IPS-18a (cell line): Measurements from ENCODE around the gene EZH2.
A peak's percentile ranks its signal among the peaks of the same experiment; 100 is the strongest.

Experiments
- H3K27ac ChIP-seq: one replicate; pipeline ENCODE4 v1.5.1; 2013; ENCODE audit warnings: low read length
- H3K27me3 ChIP-seq: one replicate; pipeline ENCODE4 v1.6.1; 2013; ENCODE audit warnings: mild to moderate bottlenecking, low read length; ENCODE audit not compliant: control insufficient read depth, insufficient read depth
- H3K36me3 ChIP-seq: one replicate; pipeline ENCODE4 v1.6.1; 2013; ENCODE audit warnings: low read depth, low read length; ENCODE audit not compliant: control insufficient read depth
- H3K4me1 ChIP-seq: one replicate; pipeline ENCODE4 v1.6.1; 2013; ENCODE audit warnings: low read depth, low read length; ENCODE audit not compliant: control insufficient read depth
- H3K4me3 ChIP-seq: one replicate; pipeline ENCODE4 v1.5.1; 2013; ENCODE audit warnings: low read length
- H3K9ac ChIP-seq: one replicate; pipeline ENCODE4 v1.6.1; 2013; ENCODE audit warnings: mild to moderate bottlenecking, low read length, moderate library complexity
- H3K9me3 ChIP-seq: one replicate; pipeline ENCODE4 v1.6.1; 2013; ENCODE audit warnings: low read depth, low read length; ENCODE audit not compliant: control insufficient read depth

EZH2 gene

DNA sequence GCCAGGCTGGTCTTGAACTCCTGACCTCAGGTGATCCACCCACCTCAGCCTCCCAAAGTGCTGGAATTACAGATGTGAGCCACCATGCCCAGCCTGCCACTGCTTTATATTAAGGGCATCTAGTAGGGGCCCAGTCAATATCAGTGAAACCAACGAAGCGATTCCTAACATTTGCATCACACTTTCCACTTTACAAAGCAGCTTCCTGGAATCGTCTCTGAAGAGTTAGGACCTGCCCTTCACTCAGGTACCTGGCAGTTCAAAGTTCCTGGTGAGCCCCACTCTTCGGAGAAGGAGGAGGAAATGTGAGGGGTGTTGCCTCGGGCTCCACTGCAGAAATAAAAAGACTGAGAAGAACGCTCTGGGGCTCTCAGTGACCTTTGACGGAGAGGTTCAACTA lies 31.1 kb upstream of the EZH2 start:
- peaks cover 3% of the 10 kb centered on the region for H3K4me1 ChIP-seq
- H3K9ac ChIP-seq, result no peak overlapping the region

DNA sequence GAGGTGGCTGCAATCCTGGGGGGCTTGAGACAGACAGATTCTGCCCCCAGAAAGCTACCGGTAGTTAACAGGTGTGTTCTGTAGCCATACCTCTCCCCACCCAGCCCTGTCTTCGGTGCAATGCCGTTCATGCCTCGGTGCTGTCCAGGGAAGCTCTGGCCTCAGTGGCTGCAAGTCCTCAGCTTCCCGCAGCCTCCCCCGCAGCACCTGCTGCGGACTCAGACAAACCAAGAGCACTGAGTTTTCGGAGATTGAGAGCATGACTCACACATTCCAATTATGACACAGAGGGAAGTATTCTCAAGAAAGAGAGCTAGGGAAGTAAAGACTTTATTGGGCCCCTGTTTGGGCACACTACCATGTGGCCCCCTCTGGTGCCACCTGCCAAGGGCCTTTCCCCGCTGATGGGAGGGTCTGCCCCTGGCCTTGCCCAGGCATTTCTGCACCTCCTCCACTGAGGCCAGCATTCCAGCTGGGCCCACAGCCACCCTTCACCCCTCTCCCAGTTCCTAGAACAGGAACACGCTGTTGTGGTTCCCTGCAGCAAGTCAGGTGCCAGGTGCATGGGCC lies 30.2 kb upstream of the EZH2 start:
- Histone ChIP-seq H3K9ac (no peak overlapping the region), H3K36me3 (no peaks in the 10 kb centered on the region), H3K4me1 (peaks cover 7% of the 10 kb centered on the region), H3K27me3 (no peaks in the 10 kb centered on the region), H3K9me3 (no peaks in the 10 kb centered on the region), H3K4me3 (no peak overlapping the region), H3K27ac (no peak overlapping the region)

More for the DNA sequence above, 31.1 kb upstream of the EZH2 start:
- Histone ChIP-seq H3K9me3 (no peaks in the 10 kb centered on the region), H3K36me3 (no peaks in the 10 kb centered on the region), H3K4me3 (no peak overlapping the region), H3K27ac (no peak overlapping the region), H3K27me3 (no peaks in the 10 kb centered on the region)

DNA sequence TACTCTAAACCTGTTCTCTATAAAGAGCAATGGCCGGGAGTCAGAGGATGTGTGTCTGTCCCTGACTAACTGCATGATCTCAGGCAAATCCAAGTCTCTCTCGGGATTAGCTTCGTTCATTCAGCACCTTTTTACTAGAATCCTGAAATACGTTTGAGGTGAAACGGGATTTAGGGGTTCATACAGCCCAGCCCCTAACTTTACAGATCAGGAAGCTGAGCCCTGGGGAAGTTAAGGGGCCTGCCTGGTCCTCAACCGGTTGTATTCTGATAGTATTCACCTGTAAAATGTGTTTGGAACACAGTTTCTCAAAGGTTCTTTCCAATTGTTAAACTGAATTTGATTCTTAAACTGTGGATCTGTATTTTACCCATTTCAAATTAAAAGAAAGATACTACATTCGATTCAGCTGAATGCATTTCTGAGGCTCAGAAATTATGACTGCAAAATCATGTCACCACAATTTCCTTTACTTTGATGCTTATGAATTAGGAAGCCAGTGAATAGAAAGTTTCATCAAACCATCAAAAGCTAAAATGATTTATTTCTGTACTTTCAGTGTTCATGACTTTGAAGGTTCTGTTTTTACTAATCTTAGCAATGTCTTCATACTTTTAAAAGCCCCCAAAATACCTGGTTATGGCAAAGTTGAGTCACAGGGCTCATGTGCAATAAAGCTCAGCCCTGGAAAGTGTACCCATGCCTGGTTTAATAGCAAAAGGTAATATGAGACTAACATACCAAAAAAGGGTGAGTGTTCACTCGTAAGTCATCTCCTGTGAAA lies 28.9 kb upstream of the EZH2 start:
- no peaks in the 10 kb centered on the region for H3K27me3 ChIP-seq
- H3K4me3 ChIP-seq, result no peak overlapping the region
- H3K36me3 ChIP-seq, result no peaks in the 10 kb centered on the region
- H3K9me3 ChIP-seq, result no peaks in the 10 kb centered on the region
- no peak overlapping the region for H3K27ac ChIP-seq
- H3K9ac ChIP-seq, result no peak overlapping the region
- H3K4me1 ChIP-seq, result peaks cover 17% of the 10 kb centered on the region

DNA sequence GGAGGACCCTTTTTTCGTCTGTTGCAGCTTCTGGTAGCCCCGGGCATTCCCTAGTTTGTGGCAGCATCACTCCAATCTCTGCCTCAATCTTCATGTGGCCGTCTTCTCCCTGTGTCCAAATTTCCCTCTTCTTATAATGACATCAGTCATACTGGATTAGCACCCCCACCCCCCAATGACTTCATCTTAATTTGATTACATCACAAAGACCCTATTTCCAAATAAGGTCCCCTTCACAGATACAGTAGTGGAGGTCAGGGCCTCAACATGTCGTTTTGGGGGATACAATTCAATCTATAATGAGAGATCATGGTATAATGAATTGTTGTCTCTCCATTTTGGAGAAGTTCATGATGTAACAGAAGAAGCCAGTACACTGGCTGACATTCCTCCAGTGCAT lies 28.1 kb upstream of the EZH2 start:
- Histone ChIP-seq H3K4me3 (no peak overlapping the region), H3K27me3 (no peaks in the 10 kb centered on the region), H3K4me1 (peaks cover 17% of the 10 kb centered on the region), H3K27ac (no peak overlapping the region), H3K9me3 (no peaks in the 10 kb centered on the region), H3K36me3 (no peaks in the 10 kb centered on the region), H3K9ac (no peak overlapping the region)

DNA sequence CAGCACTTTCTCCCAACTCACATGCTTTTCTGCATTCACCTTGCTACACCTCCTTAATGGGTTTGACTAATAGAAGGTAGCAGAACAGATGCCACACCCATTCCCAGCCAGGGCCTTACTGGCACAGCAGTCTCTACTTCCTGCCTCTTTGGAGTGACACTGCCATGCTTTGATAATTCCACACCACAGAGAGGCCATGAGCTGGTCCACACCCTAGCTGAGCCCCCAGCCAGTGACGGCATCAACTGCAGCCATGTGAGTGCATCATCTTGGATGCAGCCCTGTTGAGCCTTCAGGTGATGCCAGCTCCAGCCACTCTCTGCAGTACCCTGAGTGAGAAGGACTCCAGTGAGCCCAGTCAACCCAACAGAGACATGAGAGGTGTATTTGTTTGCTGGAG lies 27.5 kb upstream of the EZH2 start:
- Histone ChIP-seq H3K36me3 (no peaks in the 10 kb centered on the region), H3K9ac (no peak overlapping the region), H3K4me3 (no peak overlapping the region), H3K4me1 (peaks cover 17% of the 10 kb centered on the region), H3K27ac (no peak overlapping the region), H3K9me3 (no peaks in the 10 kb centered on the region), H3K27me3 (no peaks in the 10 kb centered on the region)

DNA sequence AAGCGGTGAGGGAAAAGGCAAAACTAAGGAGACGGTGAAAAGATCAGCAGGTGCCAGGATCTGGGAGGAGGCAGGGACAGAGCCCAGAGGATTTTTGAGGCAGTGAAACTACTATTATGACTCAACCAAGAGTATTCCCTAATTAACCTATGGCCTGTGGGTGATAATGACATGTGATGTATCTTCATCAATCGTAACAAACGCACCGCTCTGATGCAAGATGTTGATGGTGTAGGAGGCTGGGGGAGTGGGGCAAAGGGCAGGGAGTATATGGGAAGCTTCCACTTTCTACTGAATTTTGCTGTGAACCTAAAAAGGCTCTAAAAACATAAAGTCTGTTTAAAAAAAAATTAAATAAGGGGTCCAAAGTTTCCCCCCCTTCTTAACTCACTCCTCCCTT lies 25.5 kb upstream of the EZH2 start:
- no peak overlapping the region for H3K9ac ChIP-seq
- no peak overlapping the region for H3K27ac ChIP-seq
- no peaks in the 10 kb centered on the region for H3K9me3 ChIP-seq
- no peaks in the 10 kb centered on the region for H3K27me3 ChIP-seq
- no peak overlapping the region for H3K4me3 ChIP-seq
- H3K36me3 ChIP-seq, result no peaks in the 10 kb centered on the region
- peaks cover 24% of the 10 kb centered on the region for H3K4me1 ChIP-seq

DNA sequence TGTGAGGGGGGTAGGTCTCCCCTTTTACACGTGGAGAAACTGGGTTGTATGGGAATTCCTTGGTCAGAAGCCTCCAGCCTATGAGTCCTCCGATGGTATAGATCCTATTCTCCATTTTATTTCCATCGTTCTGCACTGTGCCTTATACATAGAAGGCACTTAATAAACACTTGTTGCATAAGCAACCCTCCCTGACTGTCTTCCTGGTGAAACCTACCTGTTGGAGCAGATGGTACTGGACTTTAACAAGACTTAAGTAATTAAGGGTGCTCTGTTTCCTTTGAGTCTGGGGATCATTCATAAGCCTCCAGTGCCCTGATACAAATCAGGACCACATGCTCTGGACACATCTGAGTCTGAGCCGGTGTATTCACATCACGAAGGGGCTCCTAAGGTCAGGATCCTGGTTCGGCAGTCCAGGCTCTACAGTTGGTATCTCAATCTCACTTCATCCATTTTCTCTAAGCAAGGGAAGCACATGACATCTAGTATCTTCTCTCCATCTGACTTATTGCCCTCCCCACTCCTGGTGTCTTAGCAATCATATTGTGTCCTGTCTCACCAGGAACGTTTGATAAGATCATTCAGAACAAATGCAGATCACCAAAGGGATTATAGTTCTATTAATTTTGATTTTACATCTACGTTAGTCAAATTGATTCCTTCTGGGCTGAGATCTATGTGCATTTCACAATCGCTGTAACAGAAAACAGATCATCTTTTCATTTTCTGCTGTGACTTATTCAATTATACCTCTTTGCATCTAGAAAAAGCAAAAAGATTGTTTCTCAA lies 22.8 kb upstream of the EZH2 start:
- H3K36me3 ChIP-seq, result no peaks in the 10 kb centered on the region
- H3K27ac ChIP-seq, result no peak overlapping the region
- no peaks in the 10 kb centered on the region for H3K9me3 ChIP-seq
- no peak overlapping the region for H3K4me3 ChIP-seq
- no peaks in the 10 kb centered on the region for H3K27me3 ChIP-seq
- no peak overlapping the region for H3K9ac ChIP-seq
- H3K4me1 ChIP-seq, result peaks cover 24% of the 10 kb centered on the region

DNA sequence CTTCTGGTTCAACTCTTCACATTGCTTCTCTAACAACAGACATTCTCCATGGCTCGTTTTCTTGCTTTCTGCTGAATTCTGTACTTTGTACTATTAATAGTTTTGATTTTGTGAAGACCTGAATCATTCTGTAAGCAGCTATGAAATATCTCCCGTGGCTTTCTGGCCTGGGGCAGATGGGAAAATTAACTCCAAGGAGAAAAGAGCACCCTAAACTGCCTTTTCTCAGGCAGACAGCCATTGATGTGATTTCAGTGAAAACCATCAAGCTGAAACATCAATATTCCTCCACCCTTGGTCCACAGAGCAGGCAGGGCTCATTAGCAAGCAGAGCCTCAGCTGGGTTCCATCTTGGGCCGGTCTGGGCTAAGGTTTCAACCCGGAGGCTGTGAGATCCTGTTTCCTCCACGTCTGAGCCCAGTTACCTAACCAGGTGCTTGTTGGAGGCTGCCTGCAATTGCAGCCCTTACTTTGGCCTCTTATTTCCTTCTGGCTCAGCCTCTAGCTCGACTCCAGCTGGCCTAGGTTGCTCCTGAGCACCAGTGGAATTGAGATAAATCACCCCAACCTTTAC lies 21.1 kb upstream of the EZH2 start:
- no peak overlapping the region for H3K4me3 ChIP-seq
- no peaks in the 10 kb centered on the region for H3K36me3 ChIP-seq
- no peaks in the 10 kb centered on the region for H3K9me3 ChIP-seq
- H3K4me1 ChIP-seq, result peaks cover 21% of the 10 kb centered on the region
- H3K27me3 ChIP-seq, result no peaks in the 10 kb centered on the region
- H3K27ac ChIP-seq, result no peak overlapping the region
- H3K9ac ChIP-seq, result no peak overlapping the region

DNA sequence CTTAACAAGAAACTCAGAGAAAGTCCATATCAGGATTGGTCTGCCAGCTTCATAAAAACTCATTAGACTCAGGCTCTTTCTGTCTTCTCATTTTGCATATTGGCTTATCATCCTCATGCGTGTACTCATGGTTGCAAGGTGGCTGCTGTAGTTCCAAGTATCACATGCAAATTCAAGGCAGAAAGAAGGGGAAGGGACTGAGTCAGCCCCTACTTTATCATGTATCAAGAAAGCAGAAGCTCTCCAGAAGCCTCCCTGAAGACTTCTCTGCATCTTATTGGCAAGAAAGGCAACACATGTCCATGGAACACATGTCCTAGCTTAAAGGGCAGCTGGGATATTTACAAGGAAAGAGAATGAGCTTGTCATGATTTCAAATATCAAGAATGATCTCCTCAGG lies 19.4 kb upstream of the EZH2 start:
- Histone ChIP-seq H3K27ac (no peak overlapping the region), H3K36me3 (no peaks in the 10 kb centered on the region), H3K9me3 (no peaks in the 10 kb centered on the region), H3K4me3 (no peak overlapping the region), H3K4me1 (peaks cover 10% of the 10 kb centered on the region), H3K27me3 (no peaks in the 10 kb centered on the region), H3K9ac (no peak overlapping the region)

DNA sequence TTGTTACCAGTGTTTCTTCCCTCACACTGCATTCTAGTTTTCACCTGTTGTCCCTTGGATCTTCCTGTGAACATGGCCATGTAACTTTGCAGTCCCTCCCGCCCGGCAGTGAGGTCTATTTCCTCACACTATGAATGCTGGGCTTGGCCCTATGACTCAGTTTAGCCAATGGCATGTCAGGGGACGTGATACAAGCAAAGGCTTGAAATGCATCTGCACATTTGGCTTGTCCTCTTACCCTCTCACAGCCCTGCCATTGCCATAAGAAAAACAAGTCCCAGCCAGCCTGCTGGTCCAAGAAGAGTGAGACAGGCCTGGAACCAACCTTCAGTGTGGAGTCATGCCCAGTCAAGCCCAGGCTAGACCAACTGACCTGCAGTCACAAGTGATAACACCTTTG lies 17.1 kb upstream of the EZH2 start:
- Histone ChIP-seq H3K9ac (no peak overlapping the region), H3K27me3 (no peaks in the 10 kb centered on the region), H3K36me3 (no peaks in the 10 kb centered on the region), H3K27ac (no peak overlapping the region), H3K9me3 (no peaks in the 10 kb centered on the region), H3K4me1 (peaks cover 7% of the 10 kb centered on the region), H3K4me3 (no peak overlapping the region)

DNA sequence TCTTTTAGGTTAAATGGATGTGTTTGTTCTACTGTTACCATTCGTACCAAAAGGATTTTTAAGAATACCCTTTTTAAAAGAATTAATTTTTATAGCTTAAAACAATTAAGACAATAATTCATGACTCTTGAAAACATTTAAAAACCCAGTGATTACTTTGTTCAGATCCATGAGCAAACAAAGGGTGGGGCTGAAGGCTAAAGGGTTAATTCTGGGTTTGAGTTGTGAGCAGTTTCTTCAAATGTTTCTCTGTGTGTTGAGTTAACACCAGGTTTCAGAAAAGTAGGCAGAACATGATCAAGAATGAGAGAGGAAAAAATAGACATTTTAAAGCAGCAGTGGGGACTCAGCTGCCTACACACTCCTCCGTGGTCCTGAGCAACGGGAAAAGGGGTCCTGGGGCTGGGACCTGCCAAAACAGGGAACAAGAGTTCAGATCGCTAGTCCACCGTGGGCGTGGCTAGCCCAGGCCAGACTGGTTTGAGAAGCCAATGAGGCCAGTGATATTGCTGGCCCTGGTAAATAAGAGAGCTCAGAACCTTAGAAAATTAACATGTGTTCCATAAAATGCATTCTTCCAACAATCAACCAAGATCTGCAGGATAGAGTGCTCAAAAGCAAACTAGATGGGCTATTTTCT lies 14.9 kb upstream of the EZH2 start:
- Histone ChIP-seq H3K4me1 (no peaks in the 10 kb centered on the region), H3K9me3 (no peaks in the 10 kb centered on the region), H3K36me3 (no peaks in the 10 kb centered on the region), H3K27ac (no peak overlapping the region), H3K9ac (no peak overlapping the region), H3K27me3 (no peaks in the 10 kb centered on the region), H3K4me3 (peak overlapping the region; percentile 7)
